Posterior cingulate gyrus (tissue), 11 donors: ENCODE data around the gene TOP2B.

ENCODE experiments used
- DNase-seq, 10 donors: peaks; one replicate each; pipeline versions ENCODE4 v3.0.0 to v3.0.0-alpha.2; 2020 to 2021; ENCODE audit warnings: mixed read lengths in 3 of 10
- intact Hi-C: fragments of 100-400 bp; cut with DNase I; formaldehyde crosslinking; loops from one replicate; pipeline ENCODE4 v1.15.1; 2023

TOP2B gene

DNA sequence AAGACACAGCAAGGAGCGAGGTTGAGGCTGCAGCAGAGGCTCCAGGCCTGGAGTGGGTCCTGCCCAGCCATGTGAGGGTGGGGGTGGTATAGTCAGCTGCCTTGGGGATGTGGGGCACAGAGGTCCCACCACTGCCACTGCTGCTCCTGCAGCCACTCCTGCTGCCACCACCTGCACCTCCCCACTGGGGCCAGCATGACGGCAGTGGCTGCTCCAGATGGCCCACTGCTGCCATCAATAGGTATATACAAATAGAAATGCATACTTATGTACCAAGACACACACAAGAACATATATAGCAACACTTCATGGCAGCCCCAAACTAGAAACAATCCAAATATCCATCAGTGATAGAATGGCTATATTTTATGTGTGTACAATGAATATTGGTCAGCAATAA is 10.0 kb upstream of the TOP2B start:
- intact Hi-C loops = no loop called here
- DNase-seq = peak in 1 of 10 donors; percentile 42

- intact Hi-C loops = no loop called here
- peak in 1 of 10 donors; percentile 77 for DNase-seq
Observed at GRCh38 chr3:25673738-25674298, 9.1 kb upstream of the TOP2B start.

GRCh38 chr3:25665315-25666280 is 891 bp upstream of the TOP2B start:
- peak in 1 of 10 donors; percentile 65 for DNase-seq
- intact Hi-C loops = no loop called here

DNA sequence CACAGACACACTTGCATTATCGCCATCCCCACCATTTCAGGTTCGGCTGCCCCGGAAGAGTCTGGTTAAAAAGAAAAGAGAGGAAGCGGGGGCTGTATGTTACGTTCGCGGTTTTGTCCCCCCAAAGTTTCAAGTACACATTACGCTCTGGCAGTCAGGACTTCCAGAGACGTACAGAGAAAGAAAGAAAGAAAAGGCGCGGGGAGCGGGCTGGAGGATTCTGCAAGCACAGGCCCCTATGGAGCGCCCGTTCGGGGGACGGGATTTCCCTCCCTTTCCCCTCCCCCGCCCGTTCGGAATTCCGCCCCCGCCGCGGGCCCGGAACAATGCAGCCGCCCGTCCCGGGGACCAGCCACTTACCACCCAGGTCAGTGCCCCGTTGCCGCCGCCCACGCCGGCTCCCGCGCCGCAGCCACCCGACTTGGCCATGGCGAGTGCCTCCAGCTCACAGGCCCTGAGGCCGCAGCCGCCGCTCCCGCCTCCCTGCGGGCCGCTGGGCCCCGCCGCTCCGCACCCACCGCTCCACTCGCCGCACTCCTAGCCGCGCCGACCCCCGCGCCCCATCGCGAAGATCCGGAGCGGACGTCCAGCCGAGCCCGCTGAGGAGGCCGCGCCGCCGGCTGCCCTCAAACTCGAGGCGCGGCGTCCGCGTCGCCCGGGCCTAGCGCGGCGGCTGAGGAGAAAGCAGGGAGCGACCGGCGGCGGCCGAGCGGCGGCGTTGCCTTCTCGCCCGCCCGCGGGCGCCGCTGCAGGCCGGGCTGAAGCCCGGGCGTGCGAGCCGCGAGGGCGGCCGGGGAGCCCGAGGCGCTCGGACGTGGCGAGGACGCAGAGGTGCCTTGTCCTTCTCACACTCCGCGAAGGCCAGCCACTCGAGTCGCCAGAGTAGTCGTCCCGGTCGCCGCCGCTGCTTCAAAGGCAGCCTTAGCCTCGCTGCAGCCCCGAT is 567 bp downstream of the TOP2B start:
- DNase-seq = peak; percentile 64 to 94 (median 70)
- intact Hi-C loops = loop anchor here (5.0 kb wide), 2 partner anchors 118 to 193 kb away; partner anchors contain the start of gene NGLY1

- no peak for DNase-seq
- intact Hi-C loops = loop anchor here (5.0 kb wide), 2 partner anchors 119 to 194 kb away; partner anchors contain the start of gene NGLY1
Observed at GRCh38 chr3:25663347-25663868, 1.3 kb downstream of the TOP2B start.

- DNase-seq = no peak
- intact Hi-C loops = loop anchor here (5.0 kb wide), 2 partner anchors 119 to 194 kb away; partner anchors contain the start of gene NGLY1
Observed at GRCh38 chr3:25662736-25663320, 1.9 kb downstream of the TOP2B start.

DNA sequence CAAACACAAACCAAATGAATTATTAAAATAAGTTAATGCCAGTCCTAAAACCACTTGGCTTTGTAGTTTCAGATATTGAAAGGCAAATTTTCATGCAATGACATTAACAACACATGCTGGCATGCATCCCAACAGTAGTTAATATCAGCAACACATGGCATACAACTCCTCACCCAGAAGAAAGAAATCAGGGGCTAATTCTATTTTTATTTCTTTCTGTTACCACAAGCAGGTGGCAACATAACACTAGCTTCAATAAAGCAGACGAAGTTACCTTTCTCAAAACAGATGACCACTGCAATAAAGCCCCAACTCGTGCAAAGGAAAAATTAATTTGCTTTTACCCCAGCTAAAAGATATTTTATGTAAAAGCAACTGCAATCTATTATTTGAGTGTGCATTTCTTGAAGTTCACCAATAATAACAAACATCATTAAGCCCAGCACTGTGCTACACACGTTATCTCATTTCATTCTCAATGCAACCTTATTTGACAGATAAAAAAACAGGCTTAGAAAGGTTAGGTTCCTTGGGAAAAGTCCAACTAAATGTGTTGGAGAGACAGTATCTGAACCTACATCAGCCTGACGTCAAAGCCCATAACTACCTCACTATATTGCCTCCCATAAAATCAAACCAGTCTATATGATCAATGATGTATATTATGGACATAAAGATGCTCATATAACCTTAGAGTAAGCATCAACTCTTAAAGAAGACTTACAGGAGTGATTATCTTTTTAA is 2.8 kb downstream of the TOP2B start:
- no peak for DNase-seq
- intact Hi-C loops = loop anchor here (5.0 kb wide), 2 partner anchors 120 to 195 kb away; partner anchors contain the start of gene NGLY1

- DNase-seq = no peak
- intact Hi-C loops = no loop called here
Observed at GRCh38 chr3:25658836-25659235, 5.9 kb downstream of the TOP2B start.

DNA sequence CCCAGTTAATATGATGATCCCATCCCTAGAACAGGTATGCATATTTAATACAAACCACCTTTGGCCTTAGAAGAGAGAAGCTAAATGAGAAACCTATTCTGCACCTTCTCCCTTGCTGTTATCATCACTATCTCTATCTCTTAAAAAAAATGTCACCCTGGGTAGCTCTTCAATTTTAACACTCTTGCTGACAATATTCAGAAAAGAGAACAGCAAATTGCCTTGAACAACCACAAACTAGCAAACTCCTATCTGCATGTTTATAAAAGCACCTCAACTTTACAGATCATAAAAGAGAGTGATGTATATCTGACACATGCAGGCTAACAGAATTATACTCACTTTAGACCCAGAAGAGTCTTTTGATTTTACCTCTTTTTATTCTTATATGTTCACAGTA is 7.4 kb downstream of the TOP2B start:
- DNase-seq = no peak
- intact Hi-C loops = no loop called here

- no peak for DNase-seq
- intact Hi-C loops = no loop called here
Observed at GRCh38 chr3:25655659-25656058, 9.0 kb downstream of the TOP2B start.

DNA sequence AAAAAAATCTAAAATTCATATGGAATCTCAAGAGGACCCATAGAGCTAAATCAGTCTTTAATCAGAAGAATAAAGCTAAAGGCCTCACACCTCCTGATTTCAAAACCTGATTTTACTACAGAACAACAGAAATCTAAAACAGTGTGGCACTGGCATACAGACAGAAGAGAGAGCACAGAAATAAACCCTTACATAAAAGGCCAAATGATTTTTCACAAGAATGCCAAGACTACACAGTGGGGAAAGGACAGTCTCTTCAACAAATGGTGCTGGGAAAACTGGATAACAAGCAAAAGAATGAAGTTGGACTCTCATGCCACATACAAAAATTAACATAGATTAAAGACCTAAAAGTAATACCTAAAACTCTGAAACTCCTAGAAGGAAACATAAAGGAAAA is 10.1 kb downstream of the TOP2B start:
- DNase-seq = no peak

DNA sequence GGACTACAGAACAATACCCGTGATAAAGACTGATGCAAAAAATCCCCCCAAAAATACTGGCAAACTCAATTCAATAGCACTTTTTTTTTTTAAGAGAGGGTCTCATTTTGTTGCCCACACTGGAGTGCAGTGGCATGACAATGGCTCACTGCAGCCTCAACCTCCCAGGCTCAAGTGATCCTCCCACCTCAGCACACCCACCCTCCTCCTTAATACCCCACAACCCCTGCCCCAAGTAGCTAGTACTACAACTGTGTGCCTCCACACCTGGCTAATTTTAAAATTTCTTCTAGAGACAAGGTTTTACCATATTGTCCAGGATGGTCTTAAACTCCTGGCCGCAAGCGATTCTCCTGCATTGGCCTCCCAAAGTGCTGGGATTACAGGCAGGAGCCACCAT is 11.4 kb downstream of the TOP2B start:
- intact Hi-C loops = no loop called here
- DNase-seq = no peak

More for the DNA sequence above, 10.1 kb downstream of the TOP2B start:
- intact Hi-C loops = no loop called here

- no peak for DNase-seq
Observed at GRCh38 chr3:25652921-25653320, 11.8 kb downstream of the TOP2B start.

DNA sequence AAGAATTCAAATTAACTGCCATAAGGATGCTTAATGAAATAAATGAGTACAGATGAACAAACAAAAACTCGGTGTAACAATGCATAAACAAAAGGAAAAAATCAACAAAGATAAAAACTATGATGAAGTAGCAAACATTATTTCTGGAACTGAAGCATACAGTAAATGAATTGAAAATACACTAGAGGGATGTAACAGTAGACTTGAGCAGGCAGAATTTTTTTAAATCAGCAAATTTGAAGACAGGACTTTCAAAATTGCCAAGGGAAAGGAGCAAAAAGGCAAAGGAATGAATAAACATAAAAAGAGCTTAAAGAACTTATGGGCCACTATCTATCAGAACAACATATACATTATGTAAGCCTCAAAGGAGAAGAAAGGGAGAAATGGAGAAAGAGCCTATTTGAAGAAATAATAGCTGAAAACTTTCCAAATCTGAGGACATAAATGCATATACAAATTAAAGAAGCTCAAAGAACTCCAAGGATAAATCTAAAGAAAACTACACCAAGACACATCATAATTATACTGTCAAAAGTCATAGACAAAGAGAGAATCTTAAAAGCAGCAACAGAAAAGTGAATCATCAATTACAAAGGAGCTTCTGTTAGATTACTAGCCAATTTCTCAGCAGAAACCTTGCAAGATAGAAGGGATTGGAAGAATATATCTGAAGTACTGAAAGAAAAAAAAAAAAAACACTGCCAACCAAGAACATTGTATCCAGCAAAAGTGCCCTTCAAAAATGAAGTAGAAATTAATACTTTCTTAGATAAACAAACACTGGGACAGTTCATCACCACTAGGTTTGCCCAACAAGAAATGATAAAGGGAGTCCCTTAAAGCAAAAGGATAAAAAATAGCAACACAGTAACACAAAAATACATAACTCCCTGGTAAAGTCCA is 15.5 kb downstream of the TOP2B start:
- intact Hi-C loops = loop anchor here (1.0 to 5.0 kb wide), 2 partner anchors 208 to 1063 kb away; no protein-coding TSS in a partner anchor
- DNase-seq = no peak

More at GRCh38 chr3:25652921-25653320, 11.8 kb downstream of the TOP2B start:
- intact Hi-C loops = no loop called here

DNA sequence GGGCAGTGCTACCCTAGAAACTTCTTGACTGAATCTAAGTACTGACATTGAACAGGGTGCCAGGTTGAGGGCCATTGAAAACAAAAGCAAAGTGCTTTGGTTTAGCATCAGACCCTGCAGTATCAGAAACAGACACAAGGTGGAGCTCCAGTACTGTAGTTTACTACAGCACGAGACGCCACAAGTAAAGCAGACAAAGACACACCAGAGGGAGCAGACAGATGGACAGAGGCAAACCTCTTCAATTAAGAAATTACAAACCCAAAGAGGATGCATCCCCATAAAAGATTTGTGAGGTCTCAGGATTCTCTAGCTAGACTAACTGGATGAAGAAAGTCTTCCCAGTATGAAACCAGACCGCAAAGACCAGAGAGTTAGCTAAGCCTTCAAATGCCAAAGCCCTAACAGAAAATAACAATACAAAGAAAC is 16.6 kb downstream of the TOP2B start:
- DNase-seq = peak in 6 of 10 donors; percentile 22 to 75 (median 67)
- intact Hi-C loops = loop anchor here (1.0 to 5.0 kb wide), 2 partner anchors 209 to 1064 kb away; no protein-coding TSS in a partner anchor

DNA sequence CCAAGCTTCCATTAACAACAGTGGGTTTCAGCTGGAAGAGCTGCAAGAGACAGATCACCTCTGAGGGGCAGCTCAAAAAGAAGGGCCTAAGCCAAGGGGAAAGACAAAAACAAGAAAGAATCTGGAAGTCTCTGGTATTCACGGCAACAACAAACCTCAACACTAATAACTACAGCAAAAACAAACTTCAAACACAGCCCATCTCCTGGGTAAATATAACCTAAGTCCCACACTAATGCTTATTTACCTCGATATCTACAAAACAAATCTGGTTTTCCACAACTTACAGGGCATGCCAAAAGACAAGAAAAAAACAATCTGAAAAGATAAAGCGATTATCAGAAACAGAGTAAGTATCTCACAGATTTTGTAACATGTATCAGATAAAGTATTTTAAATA is 29.7 kb downstream of the TOP2B start:
- intact Hi-C loops = no loop called here

GRCh38 chr3:25633919-25634318 is 30.8 kb downstream of the TOP2B start:
- intact Hi-C loops = no loop called here
- DNase-seq = no peak

More for the DNA sequence above, 29.7 kb downstream of the TOP2B start:
- DNase-seq = no peak

GRCh38 chr3:25631989-25632388 is 32.7 kb downstream of the TOP2B start:
- intact Hi-C loops = no loop called here
- no peak for DNase-seq
